DMS153 (cell line): Measurements from ENCODE around the gene ZFP90.
"Not testable (repeated sequence)": the region's sequence is repeated elsewhere in the genome, so short reads cannot be mapped to it uniquely, and the experiment has no call there.

Experiments
- DNase-seq: peaks from one replicate; lab custom pipeline; 2025; lab: John Stamatoyannopoulos, UW

ZFP90 gene

DNA sequence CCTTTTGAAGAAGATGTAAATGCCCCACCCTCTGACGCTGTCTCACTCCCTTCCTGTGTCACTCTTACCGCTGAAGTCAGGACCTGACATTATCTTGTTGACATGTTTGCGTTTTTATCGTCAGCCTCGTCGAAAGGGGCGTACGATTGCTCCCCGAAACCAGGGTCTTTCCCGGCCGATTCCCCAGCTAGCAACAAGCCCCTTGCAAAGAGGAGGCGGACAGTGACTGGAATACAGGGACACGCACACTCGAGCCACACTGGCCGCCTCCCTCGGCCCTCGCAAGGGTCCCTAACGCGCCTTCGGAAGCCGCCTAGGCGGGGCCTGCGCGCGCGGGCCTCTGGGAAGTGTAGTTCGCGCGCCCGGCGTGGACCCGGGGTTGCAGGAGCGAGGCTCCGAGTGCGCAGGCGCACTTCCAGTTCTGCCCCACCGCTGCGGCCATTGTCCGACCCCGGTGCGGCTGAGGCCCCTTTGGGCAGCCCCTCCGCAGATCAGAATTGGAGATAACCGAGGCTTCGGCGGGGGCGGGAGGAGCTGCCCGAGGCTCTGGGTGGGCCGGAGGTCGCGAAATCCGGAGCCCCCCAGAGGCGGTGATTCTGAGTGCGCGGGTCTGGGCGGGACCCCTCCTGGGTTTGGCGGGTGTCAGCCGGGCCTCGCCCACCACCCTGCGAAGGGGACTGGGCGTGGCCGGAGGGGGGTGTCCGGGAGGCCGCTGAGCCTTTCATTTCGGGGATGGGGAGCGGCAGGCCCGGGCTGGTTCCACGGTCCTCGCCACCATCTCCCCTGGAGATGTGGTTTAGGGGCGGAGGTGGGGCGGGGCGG lies at the start of gene ZFP90:
Gene ZFP90, plus strand, starts transcription at position 412 of the 822 bp plus-strand sequence. CDS start 502 bp downstream, outside the sequence.
- DNase-seq: peak; percentile 73

DNA sequence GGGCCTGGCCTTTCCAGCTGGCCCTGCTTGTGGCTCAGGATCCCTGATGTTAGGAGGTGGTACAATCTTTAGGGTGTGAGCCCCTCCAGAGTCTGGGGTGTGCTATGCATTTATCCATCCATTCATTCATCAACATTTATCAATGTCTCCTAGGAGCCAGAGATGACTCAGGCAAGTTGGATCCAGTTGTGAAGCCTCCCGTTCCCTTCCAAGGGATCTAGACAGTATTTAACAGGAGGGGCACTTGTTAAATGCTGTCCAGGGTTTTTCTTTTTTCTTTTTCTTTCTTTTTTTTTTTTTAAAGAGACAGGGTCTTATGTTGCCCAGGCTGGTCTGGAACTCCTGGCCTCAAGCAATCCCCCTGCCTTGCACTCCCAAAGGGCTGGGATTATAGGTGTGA lies 48.7 kb upstream of the ZFP90 start:
- no peak for DNase-seq

DNA sequence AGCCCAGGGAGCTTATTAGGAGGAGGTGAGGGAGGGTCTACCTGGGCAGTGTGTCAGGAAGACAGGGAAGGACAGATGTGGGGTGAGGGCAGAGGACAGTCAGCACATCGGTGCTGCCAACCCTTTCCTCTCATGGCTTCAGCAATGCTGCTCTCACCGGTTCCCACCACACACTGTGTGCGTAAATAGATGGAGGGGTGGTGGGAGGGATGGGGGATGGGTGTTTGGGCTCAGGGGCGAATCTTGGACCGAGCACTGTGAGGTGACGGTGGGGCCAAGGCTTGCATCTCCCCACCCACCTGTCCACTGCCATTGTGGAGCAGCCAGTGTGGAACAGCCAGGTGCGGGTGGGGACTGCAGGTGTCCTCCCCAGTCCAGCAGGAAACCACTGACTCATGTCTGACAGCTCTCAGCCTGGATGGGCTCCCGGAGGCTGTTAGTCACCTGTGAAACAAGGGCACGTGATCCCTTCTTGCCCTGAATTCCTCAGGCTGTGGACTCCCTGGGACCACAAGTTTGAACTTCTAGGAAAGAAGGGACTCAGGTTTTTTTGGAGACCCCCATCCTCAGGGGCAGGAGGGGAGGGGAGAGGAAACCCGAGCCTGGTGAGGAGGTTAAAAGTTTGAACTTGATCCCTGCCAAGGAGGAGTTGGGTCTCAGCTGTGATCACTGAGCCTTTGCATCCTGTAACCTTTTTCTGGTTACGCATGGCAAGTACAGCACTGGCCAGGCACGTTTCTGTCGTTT lies 48.1 kb upstream of the ZFP90 start:
- peak; percentile 76 for DNase-seq

DNA sequence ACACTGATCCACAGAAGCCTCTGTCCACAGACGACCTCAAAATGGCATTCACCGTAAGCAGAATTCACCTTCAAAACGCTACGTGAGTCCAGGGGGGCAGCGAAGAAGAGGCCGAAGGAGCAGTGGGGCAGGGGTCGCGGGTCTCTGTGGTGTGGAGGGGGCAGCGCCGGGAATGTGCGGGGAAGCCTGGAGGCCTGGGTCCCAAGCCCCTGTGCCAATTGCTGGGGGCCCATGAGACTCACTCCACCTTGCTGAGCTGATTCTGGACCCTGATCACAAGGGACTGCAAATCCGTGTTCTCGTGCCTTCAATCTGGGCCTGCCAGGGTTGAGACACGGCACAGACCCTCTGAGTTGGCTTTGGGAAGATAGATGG lies 47.5 kb upstream of the ZFP90 start:
- no peak for DNase-seq

DNA sequence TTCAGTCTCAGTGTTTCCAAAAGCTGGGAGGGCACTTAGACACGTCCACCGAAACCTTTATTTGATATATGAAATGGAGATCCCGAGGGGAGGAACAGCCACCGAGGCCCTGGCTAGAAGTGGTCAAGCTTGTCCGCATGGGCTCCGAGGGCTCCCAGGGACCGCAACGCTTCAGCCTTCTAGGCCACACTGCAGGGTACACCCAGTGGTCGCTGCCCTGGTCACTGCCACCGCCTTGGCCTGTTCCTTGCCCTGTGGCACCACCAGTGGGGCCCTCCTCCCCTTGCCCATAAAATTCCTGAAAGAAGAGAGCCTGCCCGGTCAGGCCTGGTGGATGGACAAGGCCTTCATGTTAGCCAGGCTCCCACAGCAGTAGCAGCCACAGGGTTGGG lies 46.9 kb upstream of the ZFP90 start:
- no peak for DNase-seq

- DNase-seq: no peak
Observed at GRCh38 chr16:68492543-68493411, 46.3 kb upstream of the ZFP90 start.

DNA sequence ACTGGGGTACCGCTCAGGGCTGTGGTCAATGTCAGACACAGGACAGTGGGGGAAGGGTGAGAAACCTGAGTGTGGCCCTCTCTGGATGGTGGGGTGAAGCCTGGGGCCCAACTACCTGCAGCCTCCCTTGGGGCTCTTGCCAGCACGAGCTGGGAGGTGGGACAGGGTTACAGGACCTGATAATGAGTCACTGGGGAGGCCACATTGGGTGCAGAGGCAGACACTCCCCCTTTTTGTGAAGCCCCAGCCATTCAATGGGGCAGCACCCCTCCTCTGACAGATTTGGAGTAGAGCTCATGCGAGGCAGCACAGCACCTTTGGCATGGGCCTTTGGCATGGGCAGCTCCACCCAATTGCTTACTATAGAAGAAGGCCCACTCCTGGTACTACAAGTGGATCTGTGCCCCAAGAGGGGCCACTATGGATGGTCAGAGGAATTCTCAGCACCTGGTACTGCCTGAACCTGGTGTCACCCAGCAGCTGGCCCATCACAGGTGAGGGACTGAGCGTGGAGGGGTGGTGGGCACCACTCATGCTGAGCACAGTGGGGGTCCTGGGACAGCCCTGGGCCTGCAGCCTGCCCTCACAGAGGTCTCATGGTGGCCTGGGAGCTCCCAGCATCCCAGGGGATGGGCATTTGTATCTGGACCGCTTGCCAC lies 45.5 kb upstream of the ZFP90 start:
- no peak for DNase-seq

DNA sequence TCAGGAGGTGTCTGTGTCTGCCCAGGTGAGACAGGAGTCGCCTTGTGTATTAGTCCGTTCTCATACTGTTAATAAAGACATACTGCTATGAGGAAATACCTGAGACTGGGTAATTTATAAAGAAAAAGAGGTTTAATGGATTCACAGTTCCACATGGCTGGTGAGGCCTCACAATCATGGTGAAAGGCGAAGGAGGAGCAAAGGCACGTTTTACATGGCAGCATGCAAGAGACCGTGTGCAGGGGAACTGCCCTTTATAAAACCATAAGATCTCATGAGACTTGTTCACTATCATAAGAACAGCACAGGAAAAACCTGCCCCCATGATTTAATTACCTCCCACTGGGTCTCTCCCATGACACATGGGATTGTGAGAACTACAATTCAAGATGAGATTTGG lies 44.8 kb upstream of the ZFP90 start:
- DNase-seq: not testable (repeated sequence)

DNA sequence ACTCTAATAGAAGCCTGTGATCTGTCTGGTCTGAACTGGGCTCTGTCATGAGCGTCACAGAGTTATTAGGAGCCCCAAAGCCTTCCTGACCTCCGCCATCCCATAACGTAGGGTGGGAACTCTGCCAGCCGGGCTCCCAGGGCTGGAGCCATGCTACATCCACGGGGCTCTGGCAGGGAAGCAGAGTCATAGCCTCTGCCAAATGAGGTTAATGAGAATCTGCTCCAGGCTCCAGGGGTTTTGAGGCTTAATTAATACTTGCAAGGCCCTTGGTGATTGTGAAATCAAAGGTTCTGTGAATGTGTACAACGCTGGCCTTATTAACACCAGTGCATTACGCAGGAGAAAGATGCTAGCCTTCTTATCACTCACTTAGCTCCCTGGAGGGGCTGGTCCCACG lies 42.4 kb upstream of the ZFP90 start:
- no peak for DNase-seq

DNA sequence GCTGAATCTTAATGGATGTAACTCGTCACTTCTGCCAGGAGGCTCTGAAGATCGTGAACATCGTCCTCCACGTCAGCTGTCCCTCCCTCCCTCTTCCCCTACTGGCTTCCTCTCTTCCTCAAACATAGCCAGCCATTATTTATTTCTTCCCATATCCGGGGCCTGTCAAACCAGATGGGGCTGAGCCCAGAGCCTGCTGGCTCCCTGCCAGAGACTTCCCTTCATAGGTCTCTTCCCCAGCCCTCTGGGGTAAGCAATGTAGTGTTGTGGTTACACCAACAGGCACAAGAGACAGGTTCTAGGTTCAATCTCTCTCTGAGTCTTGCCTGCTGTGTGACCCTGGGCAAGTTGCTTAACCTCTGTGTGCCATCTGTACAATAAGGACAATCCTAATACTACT lies 40.1 kb upstream of the ZFP90 start:
- peak; percentile 91 for DNase-seq

- no peak for DNase-seq
Observed at GRCh38 chr16:68503334-68503733, 35.8 kb upstream of the ZFP90 start.

GRCh38 chr16:68504066-68504465 lies 35.0 kb upstream of the ZFP90 start:
- no peak for DNase-seq

DNA sequence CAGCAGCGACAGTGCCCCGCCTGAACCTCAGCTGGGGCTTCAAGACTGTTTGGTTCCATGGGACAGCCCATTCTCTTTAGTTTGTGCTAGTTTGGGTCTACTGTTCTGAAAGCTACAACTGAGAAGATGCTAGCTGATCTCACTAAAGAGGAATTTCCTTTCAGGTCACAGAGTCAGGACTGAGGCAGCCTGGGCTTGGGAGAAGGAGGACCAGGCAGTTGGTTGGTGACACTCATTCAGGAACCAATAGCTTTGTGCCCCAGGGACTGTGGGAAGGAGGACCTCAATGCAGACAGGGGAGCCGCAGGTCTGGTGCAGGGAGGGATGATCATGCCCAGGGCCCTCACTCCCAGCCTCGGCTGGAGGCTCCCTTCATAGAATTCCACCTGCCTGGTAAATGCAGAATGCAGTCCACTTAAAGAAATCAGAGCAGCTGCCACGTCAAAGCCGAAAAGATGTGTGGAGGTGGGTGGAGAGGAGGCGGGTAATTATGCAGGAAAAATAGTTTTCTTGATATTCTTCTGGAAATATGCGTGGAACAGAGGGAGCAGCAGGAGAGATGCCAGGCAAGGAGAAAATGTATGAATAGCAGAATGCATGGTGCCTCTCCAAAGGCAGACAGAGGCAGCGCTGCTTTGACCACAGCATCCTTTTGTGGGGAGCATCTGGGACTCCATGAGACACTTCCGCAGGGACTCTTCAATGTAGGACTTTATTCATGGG lies 32.6 kb upstream of the ZFP90 start:
- DNase-seq: no peak

GRCh38 chr16:68508013-68508412 lies 31.1 kb upstream of the ZFP90 start:
- no peak for DNase-seq

DNA sequence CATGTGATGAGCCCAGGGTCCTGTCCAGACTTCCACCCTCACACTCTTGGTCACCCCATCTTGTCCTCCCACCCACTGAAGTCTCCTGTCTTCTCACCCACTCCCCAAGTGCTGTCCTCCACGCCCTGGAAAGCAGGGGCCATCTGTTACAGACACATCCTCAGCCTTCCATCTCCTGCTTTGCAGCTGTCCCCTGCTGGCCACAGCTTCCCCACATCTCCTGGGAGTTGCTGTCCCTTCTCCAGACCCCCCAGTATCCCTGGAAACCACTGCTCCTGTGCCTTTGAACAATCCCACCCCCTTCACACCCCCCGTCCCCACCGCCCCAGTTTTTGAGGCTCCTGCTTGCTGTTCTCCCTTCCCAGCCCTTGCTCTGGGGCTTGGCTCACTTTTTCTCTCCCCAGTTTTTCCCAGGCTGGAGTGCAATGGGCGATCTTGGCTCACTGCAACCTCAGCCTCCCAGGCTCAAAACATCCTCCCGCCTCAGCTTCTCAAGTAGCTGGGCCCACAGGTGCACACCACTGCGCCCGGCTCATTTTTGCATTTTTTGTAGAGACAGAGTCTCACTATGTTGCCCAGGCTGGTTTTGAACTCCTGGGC lies 30.4 kb upstream of the ZFP90 start:
- no peak for DNase-seq

DNA sequence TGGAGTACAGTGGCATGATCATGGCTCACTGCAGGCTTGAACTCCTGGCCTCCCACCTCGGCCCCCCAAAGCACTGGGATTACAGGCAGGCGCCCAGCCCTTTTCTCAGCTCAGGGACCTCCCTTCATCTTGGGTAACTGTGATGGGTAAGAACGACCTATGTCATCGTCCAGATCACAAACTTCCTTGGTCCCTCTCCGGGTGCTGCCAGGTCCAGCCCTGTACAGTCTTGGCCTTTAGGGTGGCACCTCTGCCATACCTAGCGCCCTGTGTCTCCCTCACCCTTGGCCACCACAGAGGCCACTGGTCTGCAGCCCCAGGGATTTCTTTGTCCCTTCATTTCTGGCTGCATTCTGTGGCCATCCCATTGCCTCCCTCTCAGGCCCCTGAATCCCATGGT lies 29.7 kb upstream of the ZFP90 start:
- DNase-seq: no peak

GRCh38 chr16:68510775-68511174 lies 28.3 kb upstream of the ZFP90 start:
- DNase-seq: no peak

- DNase-seq: no peak
Observed at GRCh38 chr16:68512183-68512582, 26.9 kb upstream of the ZFP90 start.

- no peak for DNase-seq
Observed at GRCh38 chr16:68512742-68513141, 26.3 kb upstream of the ZFP90 start.

DNA sequence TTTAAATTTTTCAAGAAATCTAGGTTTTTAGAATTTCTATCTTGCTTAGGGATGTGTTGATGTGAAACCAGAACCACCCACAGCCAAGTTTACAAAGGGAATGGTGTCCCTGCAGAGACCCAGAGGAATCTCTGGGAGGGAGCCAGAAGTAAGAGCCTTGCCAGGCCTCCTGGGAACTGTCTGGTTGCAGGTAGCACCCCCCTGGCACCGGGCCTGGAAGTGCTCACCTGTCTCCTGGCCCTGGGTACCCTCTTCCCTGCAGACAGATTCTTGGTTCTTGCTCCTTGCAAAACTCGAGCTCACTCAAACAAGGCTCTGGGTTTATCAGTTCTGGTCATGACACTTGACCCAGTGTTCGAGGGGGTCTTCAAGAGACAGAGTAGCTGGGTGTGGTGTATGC lies 24.6 kb upstream of the ZFP90 start:
- no peak for DNase-seq

DNA sequence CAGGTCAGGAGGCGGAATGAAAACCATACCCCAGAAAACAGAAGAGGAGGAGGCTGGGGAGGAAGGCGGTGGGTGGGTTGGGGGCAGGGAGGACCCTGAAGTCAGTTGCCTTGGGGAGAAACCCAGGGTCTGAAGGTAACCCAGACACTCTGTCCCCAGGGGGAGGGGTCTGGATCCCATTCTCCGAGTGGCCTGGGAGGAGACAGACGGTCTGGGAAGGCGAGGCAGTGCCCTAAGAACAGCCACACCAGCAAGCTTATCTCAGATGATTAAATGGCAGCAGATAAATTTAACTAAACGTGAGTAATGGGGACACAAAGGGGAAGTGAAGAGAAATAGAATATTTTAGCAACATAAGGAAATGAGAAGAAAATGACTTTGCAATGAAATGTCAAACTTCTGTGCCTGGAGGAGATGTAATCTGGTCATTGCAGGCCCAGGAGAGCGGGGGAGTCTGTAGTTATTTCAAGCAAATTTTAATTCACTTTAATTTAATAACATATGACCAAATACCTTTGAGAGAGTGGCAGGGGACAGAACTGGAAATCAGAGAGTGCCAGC lies 21.4 kb upstream of the ZFP90 start:
- DNase-seq: no peak
